ENCODE data around the gene SEMA3B.
"Not testable (repeated sequence)": the region's sequence is repeated elsewhere in the genome, so short reads cannot be mapped to it uniquely, and the experiment has no call there.

Gene SEMA3B

GRCh38 chr3:50303013-50303815, 34.3 kb downstream of the SEMA3B start, which contains the start of gene HYAL1:
TSS of gene HYAL1 (minus strand) at chr3:50303574. CDS start at chr3:50302956, 618 bp downstream.
- no peak within 1 kb of the TSS for H3K4me3 ChIP-seq (ENCODE audit: low read depth, low read length)
- TF ChIP-seq, protein P1, sequence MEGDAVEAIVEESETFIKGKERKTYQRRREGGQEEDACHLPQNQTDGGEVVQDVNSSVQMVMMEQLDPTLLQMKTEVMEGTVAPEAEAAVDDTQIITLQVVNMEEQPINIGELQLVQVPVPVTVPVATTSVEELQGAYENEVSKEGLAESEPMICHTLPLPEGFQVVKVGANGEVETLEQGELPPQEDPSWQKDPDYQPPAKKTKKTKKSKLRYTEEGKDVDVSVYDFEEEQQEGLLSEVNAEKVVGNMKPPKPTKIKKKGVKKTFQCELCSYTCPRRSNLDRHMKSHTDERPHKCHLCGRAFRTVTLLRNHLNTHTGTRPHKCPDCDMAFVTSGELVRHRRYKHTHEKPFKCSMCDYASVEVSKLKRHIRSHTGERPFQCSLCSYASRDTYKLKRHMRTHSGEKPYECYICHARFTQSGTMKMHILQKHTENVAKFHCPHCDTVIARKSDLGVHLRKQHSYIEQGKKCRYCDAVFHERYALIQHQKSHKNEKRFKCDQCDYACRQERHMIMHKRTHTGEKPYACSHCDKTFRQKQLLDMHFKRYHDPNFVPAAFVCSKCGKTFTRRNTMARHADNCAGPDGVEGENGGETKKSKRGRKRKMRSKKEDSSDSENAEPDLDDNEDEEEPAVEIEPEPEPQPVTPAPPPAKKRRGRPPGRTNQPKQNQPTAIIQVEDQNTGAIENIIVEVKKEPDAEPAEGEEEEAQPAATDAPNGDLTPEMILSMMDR (IDR thresholded peaks at IDR 0.05; ENCODE audit: borderline replicate concordance, insufficient read depth, low read depth, low read length), result no peak

- H3K4me3 ChIP-seq (ENCODE audit: low read depth, low read length), result no peak overlapping the region
- TF ChIP-seq, protein P1 (IDR thresholded peaks at IDR 0.05; ENCODE audit: borderline replicate concordance, insufficient read depth, low read depth, low read length), result no peak
Measured at GRCh38 chr3:50304601-50305000, 35.7 kb downstream of the SEMA3B start.

GRCh38 chr3:50312041-50312440, 43.1 kb downstream of the SEMA3B start:
- H3K4me3 ChIP-seq (ENCODE audit: low read depth, low read length), result not testable (repeated sequence)

GRCh38 chr3:50314342-50314741, 45.4 kb downstream of the SEMA3B start:
- TF ChIP-seq, protein P1 (IDR thresholded peaks at IDR 0.05; ENCODE audit: borderline replicate concordance, insufficient read depth, low read depth, low read length), result no peak
- H3K4me3 ChIP-seq (ENCODE audit: low read depth, low read length), result no peak overlapping the region

DNA sequence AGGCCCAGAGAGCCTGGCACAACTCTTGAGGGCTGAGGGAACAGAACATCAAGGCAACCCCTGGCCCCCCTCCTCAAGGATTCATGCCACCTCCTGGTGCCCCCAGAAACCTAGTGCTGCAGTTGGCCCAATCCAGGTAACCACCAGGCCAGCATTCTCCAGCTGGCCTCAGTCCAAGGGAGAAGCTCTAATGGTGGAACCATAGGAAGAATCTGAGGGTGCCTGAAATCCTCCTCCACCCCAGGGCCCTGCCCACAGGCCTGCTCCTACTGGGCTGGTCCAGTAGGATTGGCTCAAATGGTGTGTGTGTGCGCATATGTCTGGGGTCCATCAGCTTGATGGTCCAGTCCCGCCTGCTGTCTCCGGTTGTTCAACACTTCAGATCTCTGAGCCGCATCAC, 45.9 kb downstream of the SEMA3B start:
- no peak overlapping the region for H3K4me3 ChIP-seq (ENCODE audit: low read depth, low read length)
- TF ChIP-seq, protein P1 (IDR thresholded peaks at IDR 0.05; ENCODE audit: borderline replicate concordance, insufficient read depth, low read depth, low read length), result no peak

DNA sequence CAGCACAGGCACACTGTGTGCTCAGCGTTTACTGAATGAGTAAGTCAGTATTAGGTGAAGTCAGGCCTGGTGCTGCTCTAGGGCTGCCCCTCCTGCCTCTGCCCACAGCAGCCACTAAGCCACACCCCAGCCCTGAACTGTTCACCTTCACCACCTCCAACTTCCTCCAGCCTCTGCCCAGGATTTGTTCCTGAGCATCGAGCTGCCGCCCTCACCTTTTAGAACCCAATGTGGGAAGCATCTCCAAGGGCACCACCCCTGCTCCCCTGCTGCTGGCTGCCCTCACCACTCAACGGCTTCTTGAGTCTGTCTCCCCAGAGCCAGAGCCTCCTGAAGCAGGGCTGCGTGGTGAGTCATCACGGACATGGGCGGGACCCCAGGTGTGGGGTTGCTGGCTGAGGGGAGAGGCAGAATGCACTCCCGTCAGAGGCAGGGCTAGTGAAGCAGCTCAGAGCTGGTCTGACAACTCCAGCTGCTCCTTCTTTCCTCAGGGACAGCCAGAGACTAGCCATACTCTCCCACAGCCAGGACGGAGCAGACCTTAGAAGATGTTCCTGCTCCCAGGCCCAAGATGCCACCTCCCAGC, 47.8 kb downstream of the SEMA3B start:
- no peak overlapping the region for H3K4me3 ChIP-seq (ENCODE audit: low read depth, low read length)
- TF ChIP-seq, protein P1 (IDR thresholded peaks at IDR 0.05; ENCODE audit: borderline replicate concordance, insufficient read depth, low read depth, low read length), result no peak

- H3K4me3 ChIP-seq (ENCODE audit: low read depth, low read length), result no peak overlapping the region
- TF ChIP-seq, protein P1 (IDR thresholded peaks at IDR 0.05; ENCODE audit: borderline replicate concordance, insufficient read depth, low read depth, low read length), result no peak
Measured at GRCh38 chr3:50317300-50317699, 48.4 kb downstream of the SEMA3B start.

Data from GM12875 (cell line).